Measurements from ENCODE around the gene DNM1L.

DNA sequence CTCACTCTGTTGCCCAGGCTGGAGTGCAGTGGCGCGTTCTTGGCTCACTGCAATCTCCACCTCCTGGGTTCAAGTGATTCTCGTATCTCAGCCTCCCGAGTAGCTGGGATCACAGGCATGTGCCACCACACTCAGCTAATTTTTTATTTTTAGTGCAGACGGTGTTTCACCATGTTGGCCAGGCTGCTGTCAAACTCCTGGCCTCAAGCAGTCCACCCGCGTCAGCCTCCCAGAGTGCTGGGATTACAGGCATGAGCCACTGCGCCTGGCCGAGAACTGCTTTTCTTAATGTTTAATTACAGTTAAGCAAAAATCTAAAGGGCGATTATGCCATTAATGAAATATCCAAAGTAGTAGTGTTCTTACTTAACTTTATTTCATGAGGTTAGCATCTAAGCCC is 63.0 kb downstream of the DNM1L start:
- TF ChIP-seq, protein P1, sequence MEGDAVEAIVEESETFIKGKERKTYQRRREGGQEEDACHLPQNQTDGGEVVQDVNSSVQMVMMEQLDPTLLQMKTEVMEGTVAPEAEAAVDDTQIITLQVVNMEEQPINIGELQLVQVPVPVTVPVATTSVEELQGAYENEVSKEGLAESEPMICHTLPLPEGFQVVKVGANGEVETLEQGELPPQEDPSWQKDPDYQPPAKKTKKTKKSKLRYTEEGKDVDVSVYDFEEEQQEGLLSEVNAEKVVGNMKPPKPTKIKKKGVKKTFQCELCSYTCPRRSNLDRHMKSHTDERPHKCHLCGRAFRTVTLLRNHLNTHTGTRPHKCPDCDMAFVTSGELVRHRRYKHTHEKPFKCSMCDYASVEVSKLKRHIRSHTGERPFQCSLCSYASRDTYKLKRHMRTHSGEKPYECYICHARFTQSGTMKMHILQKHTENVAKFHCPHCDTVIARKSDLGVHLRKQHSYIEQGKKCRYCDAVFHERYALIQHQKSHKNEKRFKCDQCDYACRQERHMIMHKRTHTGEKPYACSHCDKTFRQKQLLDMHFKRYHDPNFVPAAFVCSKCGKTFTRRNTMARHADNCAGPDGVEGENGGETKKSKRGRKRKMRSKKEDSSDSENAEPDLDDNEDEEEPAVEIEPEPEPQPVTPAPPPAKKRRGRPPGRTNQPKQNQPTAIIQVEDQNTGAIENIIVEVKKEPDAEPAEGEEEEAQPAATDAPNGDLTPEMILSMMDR (IDR thresholded peaks at IDR 0.05): no peak
- TF ChIP-seq EP300 (IDR thresholded peaks at IDR 0.05) (no peak), NPAS2 (CRISPR knock-in tag; IDR thresholded peaks at IDR 0.05; ENCODE audit: borderline replicate concordance) (no peak), CEBPB (IDR thresholded peaks at IDR 0.05) (no peak), HDAC2 (IDR thresholded peaks at IDR 0.05) (no peak), ESRRA (IDR thresholded peaks at IDR 0.05; ENCODE audit: borderline replicate concordance, low read length) (no peak), RCOR1 (IDR thresholded peaks at IDR 0.05; ENCODE audit: low read depth, low read length) (no peak)
- TF ChIP-seq, protein P2, sequence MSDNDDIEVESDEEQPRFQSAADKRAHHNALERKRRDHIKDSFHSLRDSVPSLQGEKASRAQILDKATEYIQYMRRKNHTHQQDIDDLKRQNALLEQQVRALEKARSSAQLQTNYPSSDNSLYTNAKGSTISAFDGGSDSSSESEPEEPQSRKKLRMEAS (IDR thresholded peaks at IDR 0.05): no peak

All from A549 (cell line).